Measurements from ENCODE around the gene PEAK3.

Gene PEAK3, protein sequence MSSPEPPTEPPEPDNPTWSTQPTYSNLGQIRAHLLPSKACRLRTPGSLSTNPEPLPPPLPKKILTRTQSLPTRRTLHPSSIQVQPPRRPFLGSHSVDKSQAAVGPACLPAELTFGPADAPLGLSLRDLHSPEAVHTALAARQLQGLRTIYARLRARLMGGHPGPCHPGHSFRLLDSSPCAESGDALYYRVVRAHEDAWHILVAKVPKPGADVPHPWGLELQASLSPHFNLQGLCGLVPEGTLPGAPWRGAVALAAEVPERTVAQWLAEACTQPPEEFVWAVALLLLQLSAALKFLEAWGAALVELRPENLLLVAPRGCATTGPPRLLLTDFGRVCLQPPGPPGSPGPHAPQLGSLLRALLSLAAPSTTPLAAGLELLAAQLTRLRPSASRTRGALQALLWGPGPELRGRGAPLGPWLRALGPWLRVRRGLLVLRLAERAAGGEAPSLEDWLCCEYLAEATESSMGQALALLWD

DNA sequence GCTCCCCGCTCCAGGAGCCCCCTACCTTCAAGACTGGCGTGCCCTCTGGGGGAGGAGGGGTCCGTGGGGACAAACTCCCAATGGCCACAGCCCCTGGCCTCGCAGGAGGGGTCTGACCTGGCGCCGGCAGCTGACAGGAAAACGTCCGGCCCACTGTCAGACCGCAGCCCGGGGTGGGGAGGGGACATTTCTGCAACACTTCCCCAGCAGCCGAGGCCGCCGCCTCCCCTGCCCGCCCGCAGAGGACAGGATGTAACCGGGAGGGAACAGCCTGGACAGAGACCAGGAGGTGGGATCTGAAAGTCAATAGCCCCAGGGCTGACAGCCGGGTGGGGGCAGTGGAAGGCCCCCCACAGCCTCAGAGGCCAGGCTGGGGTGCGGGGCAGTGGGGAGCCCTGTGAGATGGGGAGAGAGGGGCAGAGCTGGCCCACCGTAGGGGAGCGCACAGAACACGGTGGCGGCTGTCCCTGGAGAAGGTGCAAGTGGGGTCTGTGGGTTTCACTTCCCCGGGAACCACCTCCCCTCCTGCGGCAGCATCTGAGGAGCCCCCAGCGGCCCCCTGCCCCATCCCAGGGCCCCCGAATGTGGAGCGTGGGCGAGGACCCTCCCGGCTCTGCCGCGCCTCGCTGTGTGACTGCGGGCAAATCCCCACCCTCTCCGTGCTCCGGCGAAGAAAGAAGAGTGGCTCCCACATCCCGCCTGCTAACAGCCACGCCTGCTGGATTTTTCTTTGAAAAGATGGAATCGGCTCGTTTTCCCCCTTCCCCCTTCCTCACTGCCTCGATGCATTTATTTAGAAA is at the start of gene PEAK3:
TSS of gene PEAK3 (minus strand) at position 114 of the 800 bp plus-strand sequence. CDS start 1,244 bp downstream, outside the sequence.
- DNase-seq (ENCODE audit: low read depth in 2 of 2): peak in 1 of 2 donors; percentile 50

DNA sequence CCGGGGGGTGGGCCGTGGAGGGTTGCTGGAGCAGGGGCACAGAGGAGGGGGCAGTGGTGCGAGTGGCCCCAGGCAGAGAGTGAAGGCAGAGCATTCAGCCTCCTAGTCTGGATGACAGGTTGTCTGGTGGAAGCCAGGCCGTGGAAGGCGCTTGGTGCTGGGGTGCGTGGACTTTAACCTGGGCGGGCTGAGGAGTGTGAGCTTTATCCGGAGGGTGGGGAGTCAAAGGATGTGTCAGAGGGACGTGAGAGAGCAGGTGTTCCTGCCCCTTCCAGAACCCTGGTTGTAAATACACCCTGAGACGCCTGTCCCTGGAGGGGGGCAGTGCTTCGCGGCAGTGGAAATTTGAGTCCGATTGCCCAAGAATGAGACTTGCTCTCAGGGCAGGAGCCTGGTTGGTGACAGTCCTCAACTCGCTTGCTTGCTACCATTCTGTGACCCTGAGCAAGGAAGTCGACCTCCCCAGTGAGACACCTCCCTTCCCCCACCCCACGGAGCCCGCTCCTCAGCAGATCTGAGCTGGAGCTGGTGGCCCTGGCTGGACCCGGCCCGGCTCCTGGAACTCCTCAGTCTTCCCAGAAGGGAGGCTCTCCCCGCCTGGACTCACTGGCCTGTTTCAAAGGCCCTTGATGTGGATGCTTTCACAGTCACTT is 48.8 kb upstream of the PEAK3 start:
- no peak for DNase-seq (ENCODE audit: low read depth in 2 of 2)

DNA sequence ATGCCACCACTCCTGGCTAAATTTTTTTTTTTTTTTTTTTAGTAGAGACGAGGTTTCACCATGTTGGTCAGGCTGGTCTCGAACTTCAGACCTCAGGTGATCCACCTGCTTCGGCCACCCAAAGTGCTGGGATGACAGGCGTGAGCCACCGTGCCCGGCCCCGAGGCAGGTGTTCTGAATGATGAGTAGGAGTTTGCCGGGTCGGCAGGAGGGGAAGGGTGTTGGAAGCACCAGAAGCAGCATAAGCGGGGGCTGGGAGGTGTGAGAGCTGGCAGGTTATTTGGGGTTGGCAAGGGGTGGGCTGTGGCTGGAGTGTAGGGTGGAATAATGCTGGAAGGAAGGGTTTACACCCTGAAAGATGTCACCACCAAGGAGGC is 48.3 kb upstream of the PEAK3 start:
- DNase-seq (ENCODE audit: low read depth in 2 of 2): no peak

DNA sequence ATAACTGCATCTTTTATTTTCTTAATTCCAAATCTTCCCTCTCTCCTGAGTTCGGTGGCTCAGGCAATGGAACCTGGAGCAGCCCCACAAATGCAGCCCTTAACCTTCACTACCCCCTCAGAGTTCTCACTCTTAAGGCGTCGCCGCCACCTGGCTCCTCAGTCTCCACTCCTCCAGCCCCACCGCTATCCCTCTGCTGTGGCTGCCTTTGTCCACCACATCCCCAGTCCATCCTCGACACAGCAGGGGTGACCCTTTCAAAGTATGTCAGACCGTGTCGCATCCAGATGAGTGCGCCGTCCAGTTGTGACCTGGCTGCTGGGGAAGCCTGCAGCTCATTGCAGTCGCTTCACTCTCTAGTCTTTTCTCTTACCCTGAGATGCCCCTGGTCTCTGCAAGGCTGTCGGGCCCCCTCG is 47.5 kb upstream of the PEAK3 start:
- no peak for DNase-seq (ENCODE audit: low read depth in 2 of 2)

- DNase-seq (ENCODE audit: low read depth in 2 of 2): no peak
Measured at GRCh38 chr19:2329149-2329478, 47.1 kb upstream of the PEAK3 start.

GRCh38 chr19:2328401-2329148 is 46.6 kb upstream of the PEAK3 start, which contains the start of the genes LSM7 and SPPL2B:
TSS of gene LSM7 (minus strand) at chr19:2328586. CDS start at chr19:2328566, 20 bp downstream.
TSS of gene SPPL2B (plus strand) at chr19:2328684. CDS start at chr19:2328710, 26 bp downstream.
- DNase-seq (ENCODE audit: low read depth in 2 of 2): peak; percentile 81 to 90

GRCh38 chr19:2327773-2328400 is 45.9 kb upstream of the PEAK3 start:
- peak; percentile 42 to 57 for DNase-seq (ENCODE audit: low read depth in 2 of 2)

GRCh38 chr19:2326699-2327360 is 44.9 kb upstream of the PEAK3 start:
- DNase-seq (ENCODE audit: low read depth in 2 of 2): no peak

DNA sequence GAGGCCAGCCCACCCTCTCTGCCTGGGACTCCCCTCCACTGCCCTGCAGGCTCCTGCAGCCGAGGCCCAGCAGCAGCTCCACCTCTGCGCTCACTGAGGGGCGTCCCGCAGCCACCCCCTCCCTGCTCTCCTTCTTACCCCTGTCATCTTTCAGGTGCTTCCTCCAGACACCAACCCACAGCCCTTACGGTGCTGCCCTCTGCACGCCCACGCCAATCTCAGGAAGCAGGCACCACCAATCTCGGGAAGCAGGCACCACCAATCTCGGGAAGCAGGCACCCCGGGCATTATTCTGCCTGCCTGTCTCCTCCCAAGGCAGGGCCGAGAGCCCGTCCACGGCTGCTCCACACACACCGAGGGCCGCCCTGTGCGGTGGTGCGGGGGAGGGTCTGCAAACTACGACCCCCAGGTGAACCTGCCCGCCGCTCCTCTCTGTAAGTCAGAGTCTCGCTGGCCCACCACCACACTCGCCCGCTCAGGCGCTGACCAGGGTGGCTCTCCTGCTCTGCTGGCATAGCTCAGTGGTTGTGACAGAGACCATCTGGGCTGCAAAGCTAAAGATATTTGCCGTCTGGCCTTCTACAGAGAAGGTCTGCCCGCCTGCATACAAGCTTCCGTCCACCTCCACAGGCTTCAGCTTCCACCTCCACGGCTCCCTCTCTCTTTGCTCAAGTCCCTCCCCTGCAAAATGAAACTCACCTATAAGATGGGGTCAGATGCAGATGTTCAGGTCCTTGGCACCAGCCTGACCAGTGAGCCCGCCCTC is 43.5 kb upstream of the PEAK3 start:
- no peak for DNase-seq (ENCODE audit: low read depth in 2 of 2)

DNA sequence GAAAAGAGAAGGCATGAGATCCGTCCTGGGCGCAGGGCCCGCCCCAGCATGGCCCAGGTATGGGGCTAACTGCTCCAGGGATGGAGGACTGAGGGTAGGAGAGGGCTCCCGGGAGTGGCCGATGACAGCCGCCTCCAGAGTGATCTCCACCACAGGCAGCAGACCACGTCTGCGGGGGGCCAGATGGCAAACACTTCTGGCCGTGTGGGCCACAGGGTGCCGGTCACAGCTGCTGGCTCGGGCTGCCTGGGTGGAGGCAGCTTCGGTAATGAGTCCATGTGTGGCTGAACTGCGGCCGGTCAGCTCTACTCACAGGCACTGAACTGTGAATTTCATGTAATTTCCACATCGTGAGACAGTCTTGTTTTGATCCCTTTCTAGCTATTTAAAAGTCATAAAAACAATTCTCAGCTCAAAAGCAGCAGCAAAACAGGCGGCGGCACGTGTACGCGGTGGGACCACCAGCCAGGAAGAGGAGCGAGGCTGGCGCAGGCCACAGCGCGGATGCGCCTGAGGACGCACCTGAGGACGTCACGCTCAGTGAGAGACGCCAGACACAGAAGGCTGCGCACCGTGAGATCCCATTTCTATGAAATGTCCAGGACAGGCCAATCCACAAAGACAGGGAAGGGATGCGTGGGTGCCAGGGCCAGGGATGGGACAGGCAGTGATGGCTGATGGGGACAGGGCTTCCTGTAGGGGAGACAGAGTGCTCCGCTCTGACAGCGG is 42.4 kb upstream of the PEAK3 start:
- no peak for DNase-seq (ENCODE audit: low read depth in 2 of 2)

GRCh38 chr19:2323707-2324106 is 41.7 kb upstream of the PEAK3 start:
- no peak for DNase-seq (ENCODE audit: low read depth in 2 of 2)

DNA sequence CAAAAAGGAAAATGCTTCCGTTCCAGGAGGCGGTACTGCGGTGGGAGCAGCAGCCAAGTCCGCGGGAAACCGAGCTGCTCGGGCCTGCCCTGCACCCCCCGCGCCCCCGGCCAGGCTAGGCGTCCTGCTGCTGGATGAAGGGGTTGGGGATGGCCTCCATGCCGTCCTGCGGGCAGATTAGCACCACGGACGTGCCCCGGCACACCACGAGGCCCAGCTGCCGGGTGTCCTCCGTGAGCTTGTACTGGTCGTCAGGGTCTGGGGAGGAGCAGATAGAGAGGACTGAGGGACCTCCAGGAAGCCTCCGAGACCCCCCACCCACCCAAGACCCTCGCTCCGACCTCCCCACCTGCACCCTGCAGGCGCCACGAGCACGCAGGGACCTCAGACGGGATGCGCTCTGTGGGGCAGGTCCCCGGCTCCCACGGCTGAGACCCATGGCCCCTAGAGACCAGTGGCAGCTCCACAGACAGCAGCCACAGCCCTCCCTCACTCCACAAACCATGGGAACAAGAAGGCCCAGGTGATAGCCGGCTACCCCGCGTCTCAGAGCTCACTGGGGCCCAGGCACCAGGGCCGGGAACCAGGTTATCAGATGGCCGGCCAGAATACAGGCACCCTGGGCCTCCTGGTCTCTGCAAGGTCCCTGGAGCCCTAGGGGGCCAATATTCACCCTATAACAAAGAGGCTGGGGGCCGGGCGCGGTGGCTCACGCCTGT is 39.7 kb upstream of the PEAK3 start:
- DNase-seq (ENCODE audit: low read depth in 2 of 2): no peak

DNA sequence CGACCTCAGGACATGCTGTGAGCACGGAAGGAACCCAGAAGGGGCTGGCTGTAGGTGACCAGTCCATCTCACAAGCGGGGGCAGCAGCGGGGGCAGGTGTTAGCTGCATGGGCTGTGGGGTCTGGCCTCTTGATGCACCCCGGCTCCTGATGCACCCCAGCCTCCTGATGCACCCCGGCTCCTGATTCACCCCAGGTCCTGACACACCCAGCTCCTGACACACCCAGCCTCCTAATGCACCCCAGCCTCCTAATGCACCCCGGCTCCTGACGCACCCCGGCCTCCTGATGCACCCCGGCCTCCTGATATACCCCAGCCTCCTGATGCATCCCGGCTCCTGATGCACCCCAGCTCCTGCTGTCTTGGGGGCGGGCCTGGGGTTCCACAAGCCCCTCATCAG is 39.0 kb upstream of the PEAK3 start:
- DNase-seq (ENCODE audit: low read depth in 2 of 2): no peak

DNA sequence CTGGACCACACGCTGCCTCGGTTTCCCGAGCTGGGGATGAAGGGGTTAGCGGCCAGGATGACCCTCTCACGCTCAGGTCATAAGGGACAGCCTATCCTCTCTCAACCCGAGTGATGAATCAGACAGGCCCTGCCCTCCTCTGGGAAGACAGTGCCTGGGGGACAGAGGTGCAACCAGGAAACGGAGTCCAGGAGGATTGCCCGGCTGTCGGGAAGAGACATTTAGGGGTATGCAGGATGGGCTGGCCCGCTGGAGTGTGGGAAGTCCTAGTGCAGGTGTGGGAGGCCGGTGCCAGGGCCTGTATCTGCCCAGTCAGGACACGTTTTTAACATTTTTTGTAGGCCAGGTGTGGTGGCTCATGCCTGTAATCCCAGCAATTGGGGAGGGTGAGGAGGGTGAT is 38.1 kb upstream of the PEAK3 start:
- no peak for DNase-seq (ENCODE audit: low read depth in 2 of 2)

- DNase-seq (ENCODE audit: low read depth in 2 of 2): no peak
Measured at GRCh38 chr19:2319551-2319950, 37.6 kb upstream of the PEAK3 start.

- DNase-seq (ENCODE audit: low read depth in 2 of 2): no peak
Measured at GRCh38 chr19:2318923-2319322, 36.9 kb upstream of the PEAK3 start.

- no peak for DNase-seq (ENCODE audit: low read depth in 2 of 2)
Measured at GRCh38 chr19:2317756-2318155, 35.8 kb upstream of the PEAK3 start.

DNA sequence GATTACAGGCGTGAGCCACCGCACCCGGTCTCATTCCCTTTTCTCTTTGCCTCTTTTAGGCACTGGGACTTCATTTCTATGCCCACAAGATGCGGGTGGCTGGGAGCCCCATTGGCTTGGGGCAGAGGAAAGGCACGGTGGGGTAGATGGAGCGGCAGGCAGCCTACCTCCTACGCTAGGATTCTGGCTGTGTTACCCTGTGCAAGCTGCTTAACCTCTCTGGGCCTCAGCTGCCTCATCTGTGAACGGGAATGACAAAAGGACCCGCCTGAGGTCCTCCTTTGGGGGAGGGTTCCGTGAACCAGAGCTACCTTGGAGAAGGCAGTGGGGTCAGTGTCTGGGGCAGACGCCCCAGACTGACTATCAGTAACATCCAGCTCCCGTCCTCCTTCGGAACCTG is 35.3 kb upstream of the PEAK3 start:
- no peak for DNase-seq (ENCODE audit: low read depth in 2 of 2)

Data from stimulated activated CD8-positive, alpha-beta memory T cell treated with anti-CD3 and anti-CD28 coated beads, Interleukin-7, amount 100 ng/mL, for 4 hours (primary cell).